HG03196 (cell line): ENCODE measurements around the gene RBPJL.

Experiments used
- ATAC-seq: cut with Tn5 transposase; IDR thresholded peaks from one replicate; pipeline ENCODE4 v1.9.1; 2021; ENCODE audit not compliant: unreplicated experiment

Gene RBPJL

DNA sequence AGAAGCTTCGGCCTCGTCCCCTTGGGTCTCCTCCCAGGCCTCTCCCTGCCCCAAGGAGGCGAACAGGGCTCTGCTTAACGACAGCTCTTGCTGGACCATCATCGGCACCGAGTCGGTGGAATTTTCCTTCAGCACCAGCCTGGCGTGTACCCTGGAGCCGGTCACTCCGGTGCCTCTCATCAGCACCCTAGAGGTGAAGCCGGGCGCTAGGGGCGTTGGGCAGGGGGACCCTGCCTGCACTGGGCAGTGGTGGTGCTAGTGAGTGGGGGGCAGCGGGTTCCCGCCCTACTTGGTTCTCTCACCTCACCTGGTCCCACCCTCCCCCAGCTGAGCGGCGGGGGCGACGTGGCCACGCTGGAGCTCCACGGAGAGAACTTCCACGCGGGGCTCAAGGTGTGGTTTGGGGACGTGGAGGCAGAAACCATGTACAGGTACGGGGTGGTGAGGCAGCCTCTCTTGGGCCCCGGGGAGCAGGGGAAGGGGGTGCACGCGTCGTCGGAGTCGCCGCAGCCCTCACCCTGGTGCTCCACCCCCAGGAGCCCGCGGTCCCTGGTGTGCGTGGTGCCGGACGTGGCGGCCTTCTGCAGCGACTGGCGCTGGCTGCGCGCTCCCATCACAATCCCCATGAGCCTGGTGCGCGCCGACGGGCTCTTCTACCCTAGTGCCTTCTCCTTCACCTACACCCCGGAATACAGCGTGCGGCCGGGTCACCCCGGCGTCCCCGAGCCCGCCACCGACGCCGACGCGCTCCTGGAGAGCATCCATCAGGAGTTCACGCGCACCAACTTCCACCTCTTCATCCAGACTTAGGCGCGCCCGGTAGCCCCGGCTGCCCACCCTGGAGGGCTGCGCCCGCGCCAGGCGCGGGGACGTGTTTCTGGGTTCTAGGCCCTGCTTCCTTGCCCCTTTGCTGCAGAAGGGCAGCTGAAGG lies 9.8 kb downstream of the RBPJL start:
- no peak for ATAC-seq

DNA sequence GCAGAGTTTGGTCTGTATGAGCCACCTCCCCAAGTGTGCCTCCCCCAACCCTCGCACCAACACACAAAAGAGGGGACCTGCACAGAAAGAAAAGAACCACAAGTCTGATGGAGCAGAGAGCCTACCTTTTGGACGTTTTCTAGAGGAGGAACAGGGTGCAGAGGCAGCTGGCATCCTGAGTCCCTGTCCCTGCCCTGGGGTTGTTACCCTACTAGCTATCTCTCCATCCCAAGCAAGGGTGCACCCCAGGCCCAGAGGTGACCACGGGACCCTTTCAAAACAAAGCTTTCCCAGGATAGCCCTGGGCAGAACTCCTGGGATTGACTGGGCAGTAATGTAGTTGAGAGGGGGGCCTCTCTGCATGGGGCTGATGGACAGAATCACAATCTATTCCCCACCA lies 11.2 kb downstream of the RBPJL start:
- no peak for ATAC-seq

DNA sequence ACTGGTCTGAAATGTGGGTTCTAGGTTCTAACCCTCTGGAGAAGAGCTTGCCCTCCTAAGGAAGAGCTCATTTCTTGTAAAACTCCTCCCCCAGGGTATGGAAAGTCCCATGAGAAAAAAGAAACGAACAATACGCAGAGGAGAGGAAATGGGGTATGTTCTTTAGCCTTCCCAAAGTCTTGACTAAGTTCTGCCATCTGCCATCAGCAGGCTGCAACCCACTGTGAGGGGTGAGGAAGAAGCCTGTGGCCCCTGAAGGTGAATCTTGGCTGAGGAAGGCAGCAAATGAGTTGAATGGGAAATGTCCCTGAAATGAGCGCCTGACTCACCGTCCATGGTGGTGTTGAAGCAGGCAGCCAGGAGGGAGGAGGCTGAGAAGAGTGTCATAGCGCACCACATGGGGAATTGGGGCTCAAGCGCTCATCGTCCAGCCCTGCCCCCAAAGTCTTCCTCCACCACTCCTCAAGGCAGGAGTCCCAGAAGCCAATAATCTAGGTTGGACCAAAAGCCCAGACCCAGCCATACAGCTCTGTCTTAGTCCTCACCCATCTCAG lies 11.8 kb downstream of the RBPJL start:
- no peak for ATAC-seq

DNA sequence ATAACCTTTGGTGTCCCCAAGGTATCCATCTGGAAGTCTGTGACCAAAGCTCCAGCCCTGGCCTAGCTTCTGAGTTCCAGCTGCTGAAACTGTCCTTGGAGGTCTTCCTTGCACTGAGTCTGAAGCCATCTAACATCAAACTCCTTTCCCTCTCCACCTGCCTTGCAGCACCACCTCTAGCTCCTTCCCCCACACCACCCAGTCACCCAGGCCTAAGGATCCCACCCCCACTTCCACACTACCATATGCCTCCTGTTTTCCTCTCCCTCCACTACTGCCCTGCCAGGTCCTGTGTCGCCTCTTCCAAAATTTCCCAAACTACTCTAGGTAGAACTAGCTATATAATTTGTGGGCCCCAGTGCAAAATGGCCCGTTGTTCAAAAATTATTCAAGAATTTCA lies 12.3 kb downstream of the RBPJL start:
- no peak for ATAC-seq

DNA sequence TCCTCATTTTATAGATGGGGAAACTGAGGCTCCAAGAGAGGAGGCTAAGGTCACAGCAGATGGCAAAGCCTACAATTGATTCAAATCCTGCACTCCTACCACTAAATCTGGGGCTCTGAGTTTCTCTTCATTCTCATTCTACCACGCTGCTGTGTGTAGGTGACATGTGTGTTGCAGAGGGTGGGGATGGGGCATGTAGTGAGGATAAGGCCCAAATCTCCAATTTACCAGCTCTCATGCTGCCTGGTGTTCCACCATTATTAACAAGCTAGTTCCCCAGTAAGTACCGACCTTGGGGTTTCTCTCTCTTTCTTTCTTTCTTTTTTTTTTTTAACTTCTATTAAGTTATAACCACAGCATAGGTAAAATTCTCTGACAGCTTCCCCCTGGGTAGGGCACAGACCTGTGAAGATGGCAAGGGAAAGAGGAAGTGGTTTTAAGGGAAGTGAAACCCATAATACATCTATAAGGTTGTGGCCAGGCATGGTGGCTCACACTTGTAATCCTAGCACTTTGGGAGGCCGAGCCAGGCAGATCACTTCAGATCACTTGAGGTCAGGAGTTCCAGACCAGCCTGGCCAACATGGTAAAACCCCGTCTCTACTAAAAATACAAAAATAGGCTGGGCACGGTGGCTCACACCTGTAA lies 14.4 kb downstream of the RBPJL start:
- ATAC-seq = no peak

DNA sequence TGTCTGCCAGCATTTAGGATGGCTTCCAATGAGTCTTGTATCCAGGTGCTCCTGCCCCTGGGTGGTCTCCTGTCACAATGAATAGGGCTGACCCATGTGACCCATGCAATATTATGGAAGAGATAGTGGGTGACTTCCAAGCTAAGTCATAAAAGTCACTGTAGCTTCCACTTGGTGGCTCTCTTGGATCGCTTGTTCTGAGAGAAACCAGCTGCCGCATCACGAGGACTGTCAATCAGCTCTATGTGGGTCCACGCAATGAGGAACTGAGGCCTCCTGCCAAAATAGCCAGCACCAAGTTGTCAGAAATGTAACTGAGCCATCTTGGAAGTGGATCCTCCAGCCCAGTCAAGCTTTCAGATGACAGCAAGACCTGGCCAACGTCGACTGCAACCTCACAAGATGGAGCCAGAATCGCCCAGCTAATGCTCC lies 16.3 kb downstream of the RBPJL start:
- no peak for ATAC-seq

DNA sequence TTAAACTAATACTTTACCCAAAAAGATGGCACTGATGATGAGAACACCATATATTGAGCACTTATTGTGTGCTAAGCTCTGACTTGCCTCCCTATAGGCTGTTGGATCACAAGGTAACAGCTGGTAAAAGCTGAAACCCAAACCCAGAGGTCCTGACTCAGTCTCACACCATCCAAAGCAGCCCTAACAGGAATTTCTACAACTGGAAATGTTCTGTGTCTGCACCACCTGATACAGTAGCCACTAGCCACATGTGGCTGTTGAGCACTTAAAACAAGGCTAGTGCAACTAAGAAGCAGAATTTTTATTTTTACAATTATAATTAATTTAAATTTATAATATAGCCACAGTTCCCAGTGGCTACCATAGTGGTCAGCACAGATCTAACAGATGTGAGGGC lies 17.1 kb downstream of the RBPJL start:
- no peak for ATAC-seq

DNA sequence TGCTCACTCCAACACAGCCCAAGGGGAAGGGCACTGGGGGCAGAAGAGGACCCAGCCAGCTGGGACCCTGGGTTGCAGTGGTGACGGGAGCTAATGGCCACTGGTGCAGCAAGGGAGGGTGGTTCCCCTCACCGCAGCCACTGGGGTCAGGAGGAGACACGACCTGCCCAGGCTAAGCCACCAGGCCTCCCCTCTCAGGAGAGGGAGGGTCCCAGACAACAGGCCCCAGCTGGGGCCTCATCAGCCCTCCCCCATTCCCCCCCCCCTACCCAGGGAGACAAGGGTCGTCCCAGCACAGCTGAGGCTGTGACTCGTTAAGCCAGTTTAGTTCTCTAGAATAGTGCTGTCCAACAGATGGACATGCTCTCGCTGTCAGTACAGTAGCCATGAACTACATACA lies 18.7 kb downstream of the RBPJL start:
- no peak for ATAC-seq

DNA sequence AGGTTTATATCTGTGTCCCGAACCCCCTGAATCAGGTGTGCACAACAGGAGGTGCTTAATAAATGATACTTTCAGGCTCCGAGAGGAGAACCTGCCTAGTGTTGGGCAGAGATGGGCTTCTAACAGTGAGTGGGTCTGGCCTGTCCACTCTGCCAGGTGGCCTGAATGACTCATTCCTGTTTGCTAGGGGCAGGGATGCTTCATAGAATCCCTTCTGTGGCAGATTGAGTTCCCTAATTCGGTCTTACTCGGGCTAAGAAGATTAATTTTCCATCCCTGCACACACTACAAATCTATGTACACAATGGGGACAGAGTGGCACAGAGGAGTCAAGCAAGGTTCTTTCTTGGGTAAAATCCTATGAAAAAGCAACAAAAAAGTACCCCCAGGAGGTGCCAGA lies 21.8 kb downstream of the RBPJL start:
- ATAC-seq = no peak

DNA sequence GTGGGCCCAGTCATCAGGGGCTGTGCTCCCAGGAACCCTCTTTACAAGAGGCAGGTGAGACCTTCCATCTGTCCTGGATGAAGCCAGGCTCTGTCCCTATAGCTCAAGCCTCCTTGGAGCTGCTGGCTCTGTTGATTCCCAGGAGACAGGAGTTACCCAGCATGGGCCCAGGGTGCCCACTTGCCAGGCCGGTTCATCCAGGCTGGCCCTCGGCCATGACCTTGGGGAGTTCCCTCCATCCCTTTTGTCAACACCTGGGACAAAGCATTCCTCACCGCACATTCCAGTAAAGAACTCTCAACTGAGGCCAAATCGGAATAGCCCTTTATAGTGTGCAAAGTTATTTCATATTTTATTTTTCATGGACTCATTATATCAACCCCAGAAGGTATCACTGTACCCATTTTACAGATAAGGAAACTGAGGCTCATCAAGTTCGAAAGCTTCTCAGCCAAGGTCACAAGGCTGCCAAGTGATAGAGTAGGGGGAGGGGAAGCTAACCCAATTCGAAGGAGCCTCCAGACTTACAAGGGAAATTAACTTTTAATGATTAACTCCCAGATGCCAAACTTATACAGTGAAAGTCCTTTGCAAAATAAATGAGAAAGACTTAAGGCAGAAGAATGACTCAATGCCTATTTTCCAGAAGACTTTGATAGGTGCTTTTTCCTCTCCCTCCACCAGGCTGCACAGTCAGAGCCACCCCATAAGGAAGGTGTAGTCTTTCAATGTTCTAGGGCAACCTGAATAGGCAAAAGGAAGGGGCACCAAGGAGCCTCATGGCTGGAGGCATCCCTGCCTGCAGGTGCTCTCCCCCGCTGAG lies 23.1 kb downstream of the RBPJL start:
- ATAC-seq = no peak

DNA sequence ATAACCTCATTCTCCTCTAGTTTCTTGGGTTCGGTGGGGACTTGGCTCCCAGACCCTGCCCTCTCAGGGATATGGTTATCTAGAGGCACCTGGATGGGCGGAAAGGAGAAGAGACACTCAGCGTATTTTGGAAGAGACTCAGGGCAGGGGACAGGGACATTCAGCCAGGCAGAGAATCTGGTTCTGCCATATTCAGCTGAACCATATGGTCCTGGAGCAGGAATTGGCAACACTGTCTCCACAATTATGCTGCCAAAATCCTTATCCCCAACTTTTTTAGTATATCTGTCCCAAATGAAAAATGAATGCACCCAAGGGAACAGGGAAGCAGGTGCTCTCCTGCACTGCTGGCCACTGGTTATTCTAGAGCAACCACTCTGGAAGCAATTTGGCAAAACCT lies 23.8 kb downstream of the RBPJL start:
- no peak for ATAC-seq

DNA sequence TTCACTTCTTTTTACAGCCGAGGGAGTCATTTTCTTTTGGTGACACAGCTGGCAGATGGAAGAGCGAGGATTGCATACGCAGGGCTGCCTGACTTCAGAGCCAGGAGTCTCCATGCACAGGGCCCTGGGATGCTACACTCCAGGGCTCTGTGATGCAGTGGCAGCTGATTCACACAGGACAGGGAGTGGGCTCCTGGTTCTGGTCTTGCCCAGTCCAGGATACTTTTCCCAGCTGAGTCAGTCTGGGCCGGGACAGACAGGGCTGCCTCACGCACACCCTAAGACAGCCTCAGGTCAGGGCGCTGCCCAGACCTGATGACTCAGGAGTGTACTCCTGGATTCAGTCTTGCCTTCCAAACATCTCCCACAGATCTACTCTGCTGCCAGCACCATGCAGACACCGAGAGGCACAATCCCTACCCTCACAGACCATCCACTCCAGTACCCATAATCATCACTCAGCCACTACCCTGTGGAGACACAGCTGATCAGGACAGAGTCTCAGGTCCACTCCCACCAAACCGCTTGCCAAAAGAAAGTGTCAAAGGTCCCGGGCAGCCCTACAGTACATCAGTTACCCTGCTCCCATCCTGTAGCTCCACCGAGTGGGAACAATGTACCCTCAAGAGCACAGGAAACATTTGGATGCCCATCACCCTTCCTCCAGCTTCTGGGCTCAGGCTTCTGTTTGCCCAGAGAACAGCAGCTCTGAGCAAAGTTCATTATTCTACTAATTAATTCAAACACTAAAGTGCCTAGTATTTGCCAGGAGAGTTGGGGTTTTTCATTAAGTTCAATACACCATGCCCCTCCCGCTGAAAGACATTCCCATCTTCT lies 30.1 kb downstream of the RBPJL start:
- no peak for ATAC-seq

DNA sequence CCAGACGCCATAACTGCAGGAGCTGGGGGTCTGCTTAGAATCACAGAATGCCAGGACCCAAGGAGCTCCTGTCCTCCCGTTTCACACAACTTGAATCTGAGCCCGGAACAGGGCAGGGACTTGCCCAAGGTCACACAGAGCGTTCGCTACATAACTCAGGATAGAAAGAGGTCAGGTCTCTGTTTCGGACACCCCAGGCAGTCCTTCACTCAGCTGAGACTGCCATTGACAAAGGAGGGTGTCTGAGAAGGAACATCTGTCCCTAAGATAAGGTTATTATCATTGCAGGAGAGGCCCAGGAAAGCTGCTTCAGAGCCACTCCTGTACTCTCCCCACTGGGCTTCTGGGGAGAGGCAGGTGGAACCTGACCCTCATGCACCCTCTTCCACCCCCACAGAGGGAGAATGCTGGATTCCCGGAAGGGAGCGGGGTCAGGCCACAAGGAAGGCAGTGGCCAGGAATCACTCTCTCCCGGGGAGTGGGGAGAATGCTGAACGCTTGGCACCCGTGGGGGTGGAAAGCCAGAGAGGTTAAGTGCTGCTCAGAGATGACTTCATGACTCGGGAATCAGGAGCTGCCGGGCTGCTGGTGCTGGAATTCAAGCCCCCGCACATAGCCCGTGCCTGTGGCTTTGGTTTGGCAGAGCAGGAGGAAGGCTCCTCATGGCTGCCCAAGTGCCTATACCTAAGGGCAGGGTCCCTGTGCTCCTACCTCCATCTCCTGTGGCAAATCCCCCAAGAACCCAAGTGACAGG lies 30.9 kb downstream of the RBPJL start:
- no peak for ATAC-seq

DNA sequence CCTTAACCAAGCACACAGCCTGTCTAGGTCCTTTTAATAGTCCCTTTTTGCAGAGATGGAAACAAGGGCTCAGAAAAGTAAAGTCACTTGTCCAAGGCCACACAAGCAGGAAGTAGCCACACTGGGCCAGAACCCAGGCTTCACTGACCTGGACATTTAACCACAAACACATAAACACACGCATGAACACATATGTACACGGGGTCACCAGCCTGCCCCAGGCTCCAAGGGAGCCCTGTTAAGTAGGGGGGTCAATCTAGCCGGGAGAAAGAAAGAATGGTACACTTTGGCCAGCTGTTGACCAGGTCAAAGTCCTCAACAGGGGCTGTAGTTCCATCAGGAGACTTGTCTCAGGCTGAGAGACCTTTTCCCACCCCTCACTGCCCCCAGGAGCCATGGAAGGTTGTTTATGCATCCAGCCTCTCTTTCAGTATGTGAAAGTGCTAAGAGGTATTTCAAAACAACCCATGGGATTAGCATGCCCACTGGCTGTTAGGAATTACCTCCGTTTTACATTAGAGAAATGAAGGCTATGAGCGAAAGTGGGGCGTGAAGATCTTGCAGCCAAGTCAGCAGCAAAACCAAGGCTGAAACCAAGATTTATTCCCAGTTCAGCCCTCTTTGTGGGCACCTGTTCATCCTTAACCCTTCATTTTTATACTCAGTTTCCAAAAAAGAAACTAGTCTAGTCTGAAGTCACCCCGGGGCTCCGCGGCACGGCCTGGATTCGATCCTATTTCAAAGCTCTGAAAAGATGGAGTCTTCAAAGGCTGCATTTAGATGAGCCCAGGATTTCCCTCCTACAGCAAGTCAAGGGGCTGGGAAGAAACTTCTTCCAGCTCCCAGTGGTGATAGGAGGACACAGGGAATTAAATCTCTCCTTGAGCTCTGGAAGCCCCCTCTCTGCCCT lies 31.7 kb downstream of the RBPJL start:
- ATAC-seq = no peak

DNA sequence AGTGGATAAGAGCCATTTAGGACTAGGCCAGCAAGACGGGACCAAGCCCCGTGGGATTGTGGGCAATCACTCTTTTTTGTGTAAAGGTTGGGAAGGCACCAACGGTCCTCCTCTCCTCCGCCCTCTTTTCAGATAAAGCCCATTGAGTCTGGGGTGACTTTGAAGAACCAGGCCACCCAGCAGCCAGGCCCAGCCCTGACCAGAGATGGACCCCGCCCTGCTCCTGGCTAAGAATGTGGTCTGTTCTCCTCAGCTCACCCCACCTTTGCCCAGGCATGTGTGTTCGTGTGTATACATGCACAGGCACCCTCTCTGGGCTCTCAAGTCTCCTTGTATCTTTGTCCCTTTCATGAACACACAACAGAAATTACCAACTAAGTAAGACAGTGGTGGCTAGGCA lies 32.4 kb downstream of the RBPJL start:
- no peak for ATAC-seq

DNA sequence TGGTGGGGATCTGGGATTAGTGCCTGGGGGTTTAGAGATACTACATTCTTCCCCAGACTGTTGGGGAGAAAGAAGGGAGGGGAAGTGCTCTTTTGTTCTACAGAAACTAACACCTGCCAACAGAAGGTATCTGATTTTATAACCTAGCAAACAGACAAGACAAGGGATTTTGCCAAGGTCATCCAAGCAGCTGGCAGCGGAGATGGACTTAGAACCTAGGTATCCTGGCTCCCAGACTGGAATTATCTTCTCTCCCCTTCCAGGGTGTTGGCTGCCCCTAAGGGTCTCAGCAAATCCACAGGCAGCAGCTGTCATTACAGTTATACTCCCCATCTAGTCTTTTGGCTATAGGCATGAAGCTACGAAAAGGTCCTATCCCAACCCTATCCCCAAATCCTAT lies 33.2 kb downstream of the RBPJL start:
- no peak for ATAC-seq

DNA sequence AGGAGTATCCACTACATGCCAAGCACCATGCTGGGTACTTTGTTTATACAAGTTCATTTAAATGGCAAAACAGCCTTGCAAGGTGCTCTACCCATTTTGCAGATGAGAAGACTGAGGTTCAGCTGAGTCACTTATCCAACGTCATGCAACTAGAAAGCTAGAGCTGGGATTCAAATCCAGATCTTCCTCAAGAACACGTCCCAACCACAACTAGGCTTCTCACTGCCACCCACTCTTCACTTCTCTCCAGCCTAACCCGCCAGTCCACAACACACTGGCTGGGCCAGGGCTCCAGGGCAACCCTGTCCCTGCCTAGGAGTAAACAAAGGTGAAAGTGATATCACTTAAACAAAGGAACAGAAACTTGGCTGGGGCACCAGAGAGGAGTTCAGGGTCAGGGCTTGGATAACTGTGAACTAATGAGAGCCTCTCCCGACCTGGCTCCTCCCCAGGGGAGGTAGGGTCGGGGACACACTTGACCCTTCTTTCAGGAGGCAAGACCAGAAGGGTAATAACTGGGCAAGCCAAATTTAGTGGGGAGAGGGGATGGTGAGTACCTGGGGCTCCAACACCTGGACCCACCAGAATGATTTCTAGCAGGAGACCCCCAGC lies 33.7 kb downstream of the RBPJL start:
- ATAC-seq = no peak

DNA sequence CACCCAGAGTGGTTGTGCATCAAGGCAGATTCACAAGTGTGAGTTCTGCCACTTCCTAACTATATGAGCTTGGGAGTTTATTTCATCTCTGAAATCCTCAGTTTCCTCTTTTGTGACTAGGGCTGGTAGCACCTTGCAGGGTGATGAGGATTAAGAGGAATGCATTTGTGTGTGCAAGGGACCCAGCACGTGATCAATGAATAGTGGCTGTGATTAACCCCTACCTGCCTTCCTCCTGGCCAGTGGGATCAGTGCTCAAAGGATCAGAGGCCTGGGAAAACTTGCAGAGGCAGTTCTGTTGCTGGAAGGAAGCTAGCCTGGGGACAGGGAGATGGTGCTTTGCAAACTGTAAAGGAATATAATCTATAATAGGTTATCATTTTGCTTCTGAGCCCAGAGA lies 34.3 kb downstream of the RBPJL start:
- ATAC-seq = no peak
